Neural cell (in vitro differentiated cells): ENCODE measurements around the gene IL3RA.

Experiments used
- CTCF ChIP-seq: fragments of 450-650 bp; IDR thresholded peaks from 2 replicates; pipeline ENCODE4 v1.5.1; 2014; ENCODE audit warnings: antibody characterized with exemption, mild to moderate bottlenecking, moderate library complexity; ENCODE audit not compliant: poor library complexity, severe bottlenecking
- EP300 ChIP-seq: fragments of 450-650 bp; conservative IDR thresholded peaks from 2 replicates; pipeline ENCODE4 v1.6.1; 2014; ENCODE audit warnings: antibody characterized with exemption, mild to moderate bottlenecking, moderate library complexity; ENCODE audit not compliant: poor library complexity, severe bottlenecking
- EZH2 ChIP-seq: fragments of 200-600, 300-800 bp; shearing (Covaris generic), sonication (generic); IDR thresholded peaks from 2 replicates; pipeline ENCODE4 v1.6.1; 2014; ENCODE audit warnings: antibody characterized with exemption, low read length, borderline replicate concordance, mild to moderate bottlenecking; ENCODE audit not compliant: insufficient read depth, poor library complexity, severe bottlenecking
- MXI1 ChIP-seq: fragments of 450-650 bp; conservative IDR thresholded peaks from 2 replicates; pipeline ENCODE4 v1.6.1; 2014; ENCODE audit warnings: antibody characterized with exemption, mild to moderate bottlenecking; ENCODE audit not compliant: poor library complexity, severe bottlenecking
- POLR2AphosphoS5 ChIP-seq: IDR thresholded peaks from 2 replicates; pipeline ENCODE4 v1.6.1; 2012
- RAD21 ChIP-seq: fragments of 450-650 bp; conservative IDR thresholded peaks from 2 replicates; pipeline ENCODE4 v1.6.1; 2014; ENCODE audit warnings: antibody characterized with exemption, mild to moderate bottlenecking, moderate library complexity
- REST ChIP-seq: IDR thresholded peaks from 2 replicates; pipeline ENCODE4 v1.6.1; 2012; ENCODE audit warnings: borderline replicate concordance
- SMC3 ChIP-seq: fragments of 450-650 bp; conservative IDR thresholded peaks from 2 replicates; pipeline ENCODE4 v1.6.1; 2014; ENCODE audit warnings: antibody characterized with exemption, mild to moderate bottlenecking, moderate library complexity; ENCODE audit not compliant: poor library complexity
- TAF1 ChIP-seq: IDR thresholded peaks from 2 replicates; pipeline ENCODE4 v1.6.1; 2012; ENCODE audit warnings: low read depth

GRCh38 chrX:1401611-1402430 is 65.2 kb downstream of the IL3RA start:
- TF ChIP-seq CTCF (no peak), POLR2AphosphoS5 (no peak), MXI1 (no peak), EP300 (no peak), TAF1 (no peak), EZH2 (no peak), RAD21 (no peak), REST (no peak), SMC3 (no peak)
